OCI-LY1 (cell line): ENCODE results near the gene HRH4.

Source experiments
- CTCF ChIP-seq: fragments of 200-600 bp; sonication (generic), shearing (Covaris generic); IDR thresholded peaks from 2 replicates; pipeline ENCODE4 v1.5.1; 2017; ENCODE audit warnings: mild to moderate bottlenecking, antibody characterized with exemption, low read length, moderate library complexity, mixed read lengths
- EZH2 ChIP-seq: fragments of 200-600 bp; sonication (generic), shearing (Covaris generic); IDR thresholded peaks from 2 replicates; pipeline ENCODE4 v1.8.0; 2017; ENCODE audit warnings: borderline replicate concordance, mixed run types, mild to moderate bottlenecking, antibody characterized with exemption, low read length, moderate library complexity, mixed read lengths

DNA sequence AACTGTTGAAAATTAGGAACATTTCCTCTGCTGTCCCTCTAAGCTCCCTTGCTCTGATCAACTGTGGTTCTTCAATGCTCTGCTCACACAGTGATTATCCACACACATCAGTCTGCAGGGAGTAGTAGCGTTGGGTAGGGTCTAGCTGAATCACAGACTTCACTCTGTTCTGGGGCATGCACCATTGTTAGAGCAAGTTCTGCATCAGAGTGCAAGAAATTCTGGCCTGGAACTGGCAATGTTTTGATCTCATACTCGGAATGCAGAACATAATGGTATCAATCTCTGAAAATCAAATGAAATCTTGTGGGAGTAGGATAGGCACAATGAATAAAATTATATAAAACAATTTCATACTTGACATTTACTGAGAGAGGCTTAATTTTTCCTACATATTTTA lies 55.3 kb downstream of the HRH4 start:
- TF ChIP-seq CTCF, result no peak
- no peak for TF ChIP-seq EZH2
